Mammary epithelial cell (primary cell): ENCODE results near the gene HTT.

Experiments used
- EZH2 ChIP-seq: IDR thresholded peaks from 2 replicates; pipeline ENCODE4 v1.6.1; 2012; ENCODE audit warnings: low read length, inconsistent platforms, borderline replicate concordance
- TF ChIP-seq, protein P1 (sequence below), 2 donors: IDR thresholded peaks in 1 of 2; conservative IDR thresholded peaks in 1 of 2; 2 replicates each; pipeline ENCODE4 v1.5.1; 2011 to 2012; ENCODE audit warnings: inconsistent platforms in 2 of 2, low read length in 2 of 2, mild to moderate bottlenecking in 2 of 2, control low read depth in 1 of 2, low read depth in 1 of 2; ENCODE audit not compliant: insufficient read depth in 1 of 2; ENCODE audit errors: extremely low read depth in 1 of 2

DNA sequence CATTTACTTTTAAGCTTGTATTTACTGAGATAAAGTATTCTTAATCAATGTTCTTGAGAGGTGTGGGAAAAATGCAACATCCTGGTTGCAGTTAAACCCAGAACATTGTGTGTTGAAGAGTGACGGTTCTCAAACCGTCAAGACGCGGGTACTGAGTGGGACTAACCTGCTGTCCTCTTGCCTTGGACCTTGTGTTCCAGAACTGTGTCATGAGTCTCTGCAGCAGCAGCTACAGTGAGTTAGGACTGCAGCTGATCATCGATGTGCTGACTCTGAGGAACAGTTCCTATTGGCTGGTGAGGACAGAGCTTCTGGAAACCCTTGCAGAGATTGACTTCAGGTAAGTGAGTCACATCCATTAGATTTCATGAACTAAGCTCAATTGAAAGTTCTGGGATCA, 59.7 kb downstream of the HTT start:
- TF ChIP-seq, protein P1, sequence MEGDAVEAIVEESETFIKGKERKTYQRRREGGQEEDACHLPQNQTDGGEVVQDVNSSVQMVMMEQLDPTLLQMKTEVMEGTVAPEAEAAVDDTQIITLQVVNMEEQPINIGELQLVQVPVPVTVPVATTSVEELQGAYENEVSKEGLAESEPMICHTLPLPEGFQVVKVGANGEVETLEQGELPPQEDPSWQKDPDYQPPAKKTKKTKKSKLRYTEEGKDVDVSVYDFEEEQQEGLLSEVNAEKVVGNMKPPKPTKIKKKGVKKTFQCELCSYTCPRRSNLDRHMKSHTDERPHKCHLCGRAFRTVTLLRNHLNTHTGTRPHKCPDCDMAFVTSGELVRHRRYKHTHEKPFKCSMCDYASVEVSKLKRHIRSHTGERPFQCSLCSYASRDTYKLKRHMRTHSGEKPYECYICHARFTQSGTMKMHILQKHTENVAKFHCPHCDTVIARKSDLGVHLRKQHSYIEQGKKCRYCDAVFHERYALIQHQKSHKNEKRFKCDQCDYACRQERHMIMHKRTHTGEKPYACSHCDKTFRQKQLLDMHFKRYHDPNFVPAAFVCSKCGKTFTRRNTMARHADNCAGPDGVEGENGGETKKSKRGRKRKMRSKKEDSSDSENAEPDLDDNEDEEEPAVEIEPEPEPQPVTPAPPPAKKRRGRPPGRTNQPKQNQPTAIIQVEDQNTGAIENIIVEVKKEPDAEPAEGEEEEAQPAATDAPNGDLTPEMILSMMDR (conservative IDR thresholded peaks at IDR 0.05 in 1 of 2, IDR thresholded peaks at IDR 0.05 in 1 of 2; ENCODE audit: extremely low read depth in 1 of 2, insufficient read depth in 1 of 2, low read depth in 1 of 2, low read length in 2 of 2), result no peak
- TF ChIP-seq EZH2, result no peak
